Thyroid gland (tissue), 4 donors: ENCODE results near the gene PRPS1L1. TPM values are rescaled to one million over a fixed set of nuclear protein-coding genes. Genes with fewer than 3 reads are reported as not detected.

ENCODE experiments used
- DNase-seq, 2 donors: peaks; one replicate each; pipeline ENCODE4 v3.0.0-alpha.2; 2019
- H3K27ac ChIP-seq, 3 donors: fragments of 200-600 bp; sonication (generic); 1 replicate in 2 of 3; 2 replicates in 1 of 3; pipeline ENCODE4 v1.5.1; 2016 to 2019; ENCODE audit warnings: mild to moderate bottlenecking in 1 of 3, moderate library complexity in 1 of 3
- H3K27me3 ChIP-seq: fragments of 200-600 bp; sonication (generic); one replicate; pipeline ENCODE4 v1.5.1; 2019
- H3K36me3 ChIP-seq, 2 donors: fragments of 200-600 bp; sonication (generic); one replicate each; pipeline ENCODE4 v1.5.1; 2016 to 2019
- H3K4me1 ChIP-seq, 2 donors: fragments of 200-600 bp; sonication (generic); one replicate each; pipeline ENCODE4 v1.5.1; 2017 to 2019
- H3K4me3 ChIP-seq, 3 donors: fragments of 200-600 bp; sonication (generic); replicated peaks in 1 of 3; 1 replicate in 2 of 3; 2 replicates in 1 of 3; pipeline ENCODE4 v1.5.1; 2016; ENCODE audit warnings: mild to moderate bottlenecking in 1 of 3
- H3K9me3 ChIP-seq: fragments of 200-600 bp; sonication (generic); one replicate; pipeline ENCODE4 v1.5.1; 2017
- POLR2A ChIP-seq, 2 donors: fragments of 450-650 bp; IDR thresholded peaks; one replicate each; pipeline ENCODE4 v1.6.1; 2017; ENCODE audit warnings: antibody characterized with exemption in 2 of 2, mild to moderate bottlenecking in 2 of 2, moderate library complexity in 1 of 2
- WGBS, 2 donors: methylation state at CpG; one replicate each; pipeline ENCODE4 v1.1.5; 2017; 5-methylcytosine and 5-hydroxymethylcytosine counted together
- intact Hi-C: fragments of 100-400 bp; cut with DNase I; formaldehyde crosslinking; loops from one replicate; pipeline ENCODE4 v1.15.1; 2023
- total RNA-seq, 4 donors: library from RNA; depleted of rRNA; stranded (reverse); fragments of >200 nt; gene quantifications; one replicate each; pipeline ENCODE4 v1.2.3, GENCODE V29; 2016
- TF ChIP-seq, protein P1 (sequence below), 6 experiments: fragments of 200-600 bp in 3 of 6; fragments of 450-650 bp in 3 of 6; sonication (generic) in 3 of 6; IDR thresholded peaks; one replicate each; pipeline ENCODE4 v1.5.1; 2016 to 2019; ENCODE audit warnings: antibody characterized with exemption in 6 of 6, mild to moderate bottlenecking in 2 of 6, inconsistent platforms in 1 of 6, moderate library complexity in 1 of 6

The PRPS1L1 gene
- total RNA-seq, 4 donors from 2014 or later: not detected

GRCh38 chr7:18045171-18045570 lies 17.5 kb upstream of the PRPS1L1 start:
- intact Hi-C loops: no loop called here
- TF ChIP-seq, protein P1, sequence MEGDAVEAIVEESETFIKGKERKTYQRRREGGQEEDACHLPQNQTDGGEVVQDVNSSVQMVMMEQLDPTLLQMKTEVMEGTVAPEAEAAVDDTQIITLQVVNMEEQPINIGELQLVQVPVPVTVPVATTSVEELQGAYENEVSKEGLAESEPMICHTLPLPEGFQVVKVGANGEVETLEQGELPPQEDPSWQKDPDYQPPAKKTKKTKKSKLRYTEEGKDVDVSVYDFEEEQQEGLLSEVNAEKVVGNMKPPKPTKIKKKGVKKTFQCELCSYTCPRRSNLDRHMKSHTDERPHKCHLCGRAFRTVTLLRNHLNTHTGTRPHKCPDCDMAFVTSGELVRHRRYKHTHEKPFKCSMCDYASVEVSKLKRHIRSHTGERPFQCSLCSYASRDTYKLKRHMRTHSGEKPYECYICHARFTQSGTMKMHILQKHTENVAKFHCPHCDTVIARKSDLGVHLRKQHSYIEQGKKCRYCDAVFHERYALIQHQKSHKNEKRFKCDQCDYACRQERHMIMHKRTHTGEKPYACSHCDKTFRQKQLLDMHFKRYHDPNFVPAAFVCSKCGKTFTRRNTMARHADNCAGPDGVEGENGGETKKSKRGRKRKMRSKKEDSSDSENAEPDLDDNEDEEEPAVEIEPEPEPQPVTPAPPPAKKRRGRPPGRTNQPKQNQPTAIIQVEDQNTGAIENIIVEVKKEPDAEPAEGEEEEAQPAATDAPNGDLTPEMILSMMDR (IDR thresholded peaks at IDR 0.05): no peak
- TF ChIP-seq POLR2A (IDR thresholded peaks at IDR 0.05): no peak
- Histone ChIP-seq H3K27me3 (no peaks in the 10 kb centered on the region), H3K4me3 (no peak overlapping the region), H3K9me3 (no peaks in the 10 kb centered on the region), H3K4me1 (no peaks in the 10 kb centered on the region), H3K27ac (no peak overlapping the region), H3K36me3 (no peaks in the 10 kb centered on the region)
- WGBS, 2 donors: 72 to 81% methylated on average over 3 of the region's 3 CpGs
- no peak for DNase-seq

GRCh38 chr7:18041191-18041590 lies 13.5 kb upstream of the PRPS1L1 start:
- no peaks in the 10 kb centered on the region for H3K9me3 ChIP-seq
- DNase-seq: no peak
- no peak overlapping the region for H3K27ac ChIP-seq
- intact Hi-C loops: no loop called here
- TF ChIP-seq, protein P1 (IDR thresholded peaks at IDR 0.05): no peak
- no peak for TF ChIP-seq POLR2A (IDR thresholded peaks at IDR 0.05)
- no peak overlapping the region for H3K4me3 ChIP-seq
- no peaks in the 10 kb centered on the region for H3K27me3 ChIP-seq
- no peaks in the 10 kb centered on the region for H3K4me1 ChIP-seq
- H3K36me3 ChIP-seq: no peaks in the 10 kb centered on the region

- no peaks in the 10 kb centered on the region for H3K4me1 ChIP-seq
- no peaks in the 10 kb centered on the region for H3K27me3 ChIP-seq
- no peak overlapping the region for H3K27ac ChIP-seq
- DNase-seq: no peak
- TF ChIP-seq, protein P1 (IDR thresholded peaks at IDR 0.05): no peak
- TF ChIP-seq POLR2A (IDR thresholded peaks at IDR 0.05): no peak
- no peaks in the 10 kb centered on the region for H3K36me3 ChIP-seq
- intact Hi-C loops: no loop called here
- WGBS, 2 donors: 83 to 85% methylated on average over 5 of the region's 5 CpGs
- no peaks in the 10 kb centered on the region for H3K9me3 ChIP-seq
- H3K4me3 ChIP-seq: no peak overlapping the region
These were observed 12.6 kb upstream of the PRPS1L1 start for GRCh38 chr7:18040196-18040595.

- no peak overlapping the region for H3K27ac ChIP-seq
These were observed 10.7 kb upstream of the PRPS1L1 start for GRCh38 chr7:18038382-18038781.

GRCh38 chr7:18037609-18038008 lies 10.0 kb upstream of the PRPS1L1 start:
- no peaks in the 10 kb centered on the region for H3K4me1 ChIP-seq
- no peak overlapping the region for H3K4me3 ChIP-seq
- DNase-seq: no peak
- 91 to 95% methylated on average over 3 of the region's 3 CpGs for WGBS, 2 donors
- H3K36me3 ChIP-seq: no peaks in the 10 kb centered on the region
- H3K27me3 ChIP-seq: no peaks in the 10 kb centered on the region
- H3K9me3 ChIP-seq: no peaks in the 10 kb centered on the region
- no peak overlapping the region for H3K27ac ChIP-seq
- TF ChIP-seq POLR2A (IDR thresholded peaks at IDR 0.05): no peak
- TF ChIP-seq, protein P1 (IDR thresholded peaks at IDR 0.05): no peak
- intact Hi-C loops: no loop called here

More at GRCh38 chr7:18038382-18038781, 10.7 kb upstream of the PRPS1L1 start:
- H3K36me3 ChIP-seq: no peaks in the 10 kb centered on the region
- TF ChIP-seq, protein P1 (IDR thresholded peaks at IDR 0.05): no peak
- no peak for TF ChIP-seq POLR2A (IDR thresholded peaks at IDR 0.05)
- DNase-seq: no peak
- H3K27me3 ChIP-seq: no peaks in the 10 kb centered on the region
- no peaks in the 10 kb centered on the region for H3K9me3 ChIP-seq
- no peak overlapping the region for H3K4me3 ChIP-seq
- no peaks in the 10 kb centered on the region for H3K4me1 ChIP-seq
- intact Hi-C loops: no loop called here
